MCF 10A (cell line): Measurements from ENCODE around the gene MRAS. TPM values are rescaled to one million over a fixed set of nuclear protein-coding genes. Genes with fewer than 3 reads are reported as not detected.
"Not testable (repeated sequence)": the region's sequence is repeated elsewhere in the genome, so short reads cannot be mapped to it uniquely, and the experiment has no call there.

ENCODE experiments used
- BruUV-seq: library from RNA; stranded (reverse); fragments of 400-500 nt; replicated peaks from 2 replicates; lab custom pipeline; 2021; lab: Mats Ljungman, UMichigan
- CTCF ChIA-PET: fragments of 300-600 bp; sonication (Branson Sonifier 250); formaldehyde crosslinking; extraction: SDS; loops from one replicate; lab custom pipeline; 2021; ENCODE audit warnings: antibody characterized with exemption, inconsistent platforms; lab: Yijun Ruan, JAX
- POLR2A ChIA-PET: fragments of 300-600, 350-650 bp; sonication (Branson Sonifier 250); formaldehyde crosslinking; extraction: SDS; loops from one replicate; lab custom pipeline; 2020; ENCODE audit warnings: antibody characterized with exemption, inconsistent platforms; lab: Yijun Ruan, JAX
- DNase-seq: peaks from one replicate; pipeline ENCODE4 v3.0.0-alpha.2; 2018; ENCODE audit not compliant: unreplicated experiment
- H3K27ac Mint-ChIP-seq: one replicate; pipeline ENCODE4 v1.8.0; 2022; ENCODE audit warnings: mild to moderate bottlenecking, low read depth, mixed read lengths; ENCODE audit not compliant: unreplicated experiment
- H3K27me3 Mint-ChIP-seq: one replicate; pipeline ENCODE4 v1.8.0; 2022; ENCODE audit warnings: mixed read lengths; ENCODE audit not compliant: insufficient read depth, unreplicated experiment
- H3K36me3 Mint-ChIP-seq: one replicate; pipeline ENCODE4 v1.8.0; 2022; ENCODE audit warnings: mild to moderate bottlenecking, moderate library complexity, mixed read lengths; ENCODE audit not compliant: insufficient read depth, unreplicated experiment
- H3K4me1 Mint-ChIP-seq: one replicate; pipeline ENCODE4 v1.8.0; 2022; ENCODE audit warnings: mixed read lengths; ENCODE audit not compliant: insufficient read depth, unreplicated experiment
- H3K4me3 Mint-ChIP-seq: one replicate; pipeline ENCODE4 v1.8.0; 2022; ENCODE audit warnings: mild to moderate bottlenecking, moderate library complexity, mixed read lengths; ENCODE audit not compliant: unreplicated experiment
- H3K9me3 Mint-ChIP-seq: one replicate; pipeline ENCODE4 v1.8.0; 2022; ENCODE audit warnings: mixed read lengths; ENCODE audit not compliant: unreplicated experiment
- CTCF ChIP-seq: fragments of 200-600 bp; IDR thresholded peaks from one replicate; pipeline ENCODE4 v1.8.0; 2022; ENCODE audit warnings: antibody characterized with exemption, mild to moderate bottlenecking; ENCODE audit not compliant: unreplicated experiment
- intact Hi-C: fragments of 100-400 bp; cut with micrococcal nuclease; formaldehyde crosslinking; loops from 2 replicates; pipeline ENCODE4 v1.14.1; 2022
- total RNA-seq: library from RNA; stranded (reverse); gene quantifications from 2 replicates; pipeline ENCODE4 v1.2.3, GENCODE V29; 2022

Gene MRAS
- total RNA-seq, 1 experiment from 2014 or later: 5.2 TPM

- Mint-ChIP-seq H3K27ac (no peak overlapping the region), H3K4me3 (no peak overlapping the region), H3K4me1 (peaks cover 4% of the 10 kb centered on the region), H3K27me3 (no peaks in the 10 kb centered on the region), H3K36me3 (no peaks in the 10 kb centered on the region), H3K9me3 (no peaks in the 10 kb centered on the region)
- TF ChIP-seq CTCF: no peak
- BruUV-seq: no TSS peak
- CTCF ChIA-PET: interaction anchor here (0.7 to 1.3 kb wide), 2 partner anchors 41 kb away, joined by 4 to 5 read pairs; no protein-coding TSS in a partner anchor
- intact Hi-C loops: no loop called here
- POLR2A ChIA-PET: no interaction called here
- DNase-seq: no peak
Observed at GRCh38 chr3:138376663-138377062, 28.3 kb downstream of the MRAS start.

- not testable (repeated sequence) for DNase-seq, H3K9me3 Mint-ChIP-seq, BruUV-seq
Observed at GRCh38 chr3:138377212-138377611, 28.8 kb downstream of the MRAS start.

GRCh38 chr3:138377804-138378203 is 29.4 kb downstream of the MRAS start:
- no peaks in the 10 kb centered on the region for H3K36me3 Mint-ChIP-seq
- POLR2A ChIA-PET: no interaction called here
- no peak overlapping the region for H3K27ac Mint-ChIP-seq

More at GRCh38 chr3:138377212-138377611, 28.8 kb downstream of the MRAS start:
- H3K4me3 Mint-ChIP-seq, H3K27me3 Mint-ChIP-seq, H3K36me3 Mint-ChIP-seq, intact Hi-C loops, H3K27ac Mint-ChIP-seq, CTCF ChIA-PET, POLR2A ChIA-PET, H3K4me1 Mint-ChIP-seq: not testable (repeated sequence)

GRCh38 chr3:138378331-138378730 is 30.0 kb downstream of the MRAS start:
- Mint-ChIP-seq H3K9me3 (no peaks in the 10 kb centered on the region), H3K27me3 (no peaks in the 10 kb centered on the region), H3K4me1 (peaks cover 12% of the 10 kb centered on the region), H3K4me3 (no peak overlapping the region), H3K36me3 (no peaks in the 10 kb centered on the region), H3K27ac (no peak overlapping the region)
- intact Hi-C loops: no loop called here
- no peak for TF ChIP-seq CTCF
- CTCF ChIA-PET: no interaction called here
- POLR2A ChIA-PET: no interaction called here
- DNase-seq: no peak
- no TSS peak for BruUV-seq

More at GRCh38 chr3:138377804-138378203, 29.4 kb downstream of the MRAS start:
- no peaks in the 10 kb centered on the region for H3K27me3 Mint-ChIP-seq
- no peak for TF ChIP-seq CTCF
- H3K4me1 Mint-ChIP-seq: peaks cover 12% of the 10 kb centered on the region
- CTCF ChIA-PET: no interaction called here
- no peak for DNase-seq
- H3K9me3 Mint-ChIP-seq: no peaks in the 10 kb centered on the region
- BruUV-seq: no TSS peak
- H3K4me3 Mint-ChIP-seq: no peak overlapping the region
- intact Hi-C loops: no loop called here

DNA sequence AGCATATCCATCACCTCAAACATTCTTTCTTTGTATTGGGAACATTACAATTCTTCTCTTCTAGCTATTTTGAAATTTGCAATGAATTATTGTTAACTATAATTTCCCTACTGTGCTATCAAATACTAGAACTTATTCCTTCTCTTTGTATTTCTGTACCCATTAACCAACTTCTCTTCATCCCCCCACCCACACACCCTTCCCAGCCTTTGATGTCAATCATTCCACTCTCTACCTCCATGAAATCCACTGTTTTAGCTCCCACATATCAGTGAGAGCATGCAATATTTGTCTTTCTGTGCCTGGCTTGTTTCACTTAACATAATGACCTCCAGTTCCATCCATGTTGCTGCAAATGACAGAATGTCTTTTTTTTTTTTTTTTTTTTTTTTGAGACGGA is 30.6 kb downstream of the MRAS start:
- intact Hi-C loops: no loop called here
- no TSS peak for BruUV-seq
- Mint-ChIP-seq H3K27ac (no peak overlapping the region), H3K4me3 (no peak overlapping the region), H3K4me1 (peaks cover 17% of the 10 kb centered on the region), H3K36me3 (no peaks in the 10 kb centered on the region), H3K9me3 (no peaks in the 10 kb centered on the region), H3K27me3 (no peaks in the 10 kb centered on the region)
- ChIA-PET CTCF (no interaction called here), POLR2A (no interaction called here)
- no peak for DNase-seq
- TF ChIP-seq CTCF: no peak
